Measurements from ENCODE around the gene CCR5AS.

The CCR5AS gene

DNA sequence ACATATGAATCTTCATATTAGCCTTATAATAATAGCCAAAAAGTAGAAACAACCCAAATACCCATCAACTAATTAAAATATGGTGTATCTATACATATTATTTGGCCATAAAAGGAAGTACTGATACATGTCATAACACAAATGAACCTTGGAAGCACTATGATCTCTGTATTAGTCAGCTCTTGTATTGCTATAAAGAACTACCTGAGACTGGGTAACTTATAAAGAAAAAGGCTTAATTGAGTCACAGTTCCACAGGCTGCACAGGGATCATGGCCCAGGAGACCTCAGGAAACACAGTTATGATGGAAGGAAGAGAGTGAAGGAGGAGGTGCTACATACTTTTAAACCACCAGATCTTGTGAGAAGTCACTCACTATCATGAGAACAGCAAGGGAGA is 69.0 kb downstream of the CCR5AS start:
- TF ChIP-seq, protein P1, sequence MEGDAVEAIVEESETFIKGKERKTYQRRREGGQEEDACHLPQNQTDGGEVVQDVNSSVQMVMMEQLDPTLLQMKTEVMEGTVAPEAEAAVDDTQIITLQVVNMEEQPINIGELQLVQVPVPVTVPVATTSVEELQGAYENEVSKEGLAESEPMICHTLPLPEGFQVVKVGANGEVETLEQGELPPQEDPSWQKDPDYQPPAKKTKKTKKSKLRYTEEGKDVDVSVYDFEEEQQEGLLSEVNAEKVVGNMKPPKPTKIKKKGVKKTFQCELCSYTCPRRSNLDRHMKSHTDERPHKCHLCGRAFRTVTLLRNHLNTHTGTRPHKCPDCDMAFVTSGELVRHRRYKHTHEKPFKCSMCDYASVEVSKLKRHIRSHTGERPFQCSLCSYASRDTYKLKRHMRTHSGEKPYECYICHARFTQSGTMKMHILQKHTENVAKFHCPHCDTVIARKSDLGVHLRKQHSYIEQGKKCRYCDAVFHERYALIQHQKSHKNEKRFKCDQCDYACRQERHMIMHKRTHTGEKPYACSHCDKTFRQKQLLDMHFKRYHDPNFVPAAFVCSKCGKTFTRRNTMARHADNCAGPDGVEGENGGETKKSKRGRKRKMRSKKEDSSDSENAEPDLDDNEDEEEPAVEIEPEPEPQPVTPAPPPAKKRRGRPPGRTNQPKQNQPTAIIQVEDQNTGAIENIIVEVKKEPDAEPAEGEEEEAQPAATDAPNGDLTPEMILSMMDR (IDR thresholded peaks at IDR 0.05), result no peak
- Histone ChIP-seq H3K79me2 (ENCODE audit: insufficient read depth, low read length) (no peaks in the 10 kb centered on the region), H3K4me3 (replicated peaks in 1 of 3; ENCODE audit: low read depth in 2 of 3, low read length in 3 of 3) (no peak overlapping the region), H4K20me1 (ENCODE audit: insufficient read depth, low read length) (no peaks in the 10 kb centered on the region), H3K27ac (ENCODE audit: low read depth in 1 of 2, low read length in 2 of 2) (no peak overlapping the region), H3K9me3 (replicated peaks in 1 of 2; ENCODE audit: control insufficient read depth in 1 of 2, insufficient read depth in 1 of 2, low read length in 2 of 2) (peaks cover 19 to 23% of the 10 kb centered on the region in 2 donors), H2AFZ (ENCODE audit: insufficient read depth, low read depth, low read length, poor library complexity, severe bottlenecking) (no peak overlapping the region), H3K9ac (ENCODE audit: insufficient read depth, low read length, poor library complexity, severe bottlenecking) (no peak overlapping the region), H3K27me3 (ENCODE audit: control insufficient read depth in 2 of 2, insufficient read depth in 2 of 2, low read length in 2 of 2) (no peaks in the 10 kb centered on the region), H3K36me3 (replicated peaks in 1 of 2; ENCODE audit: control insufficient read depth in 1 of 2, insufficient read depth in 2 of 2, low read length in 2 of 2) (peaks cover 0 to 12% of the 10 kb centered on the region in 2 donors), H3K4me2 (replicated peaks; ENCODE audit: extremely low read depth, low read length, poor library complexity, severe bottlenecking) (no peak overlapping the region), H3K4me1 (ENCODE audit: control insufficient read depth in 1 of 2, insufficient read depth in 2 of 2, low read length in 2 of 2) (peaks cover 0 to 13% of the 10 kb centered on the region in 2 donors)
- DNase-seq, result no peak
- Mint-ChIP-seq H3K4me1 (peaks cover 14% of the 10 kb centered on the region), H3K36me3 (peaks cover 6 to 17% of the 10 kb centered on the region in 2 donors), H3K27me3 (ENCODE audit: low read depth in 3 of 3) (no peaks in the 10 kb centered on the region), H3K27ac (no peak overlapping the region), H3K9me3 (peaks cover 22 to 26% (median 24%) of the 10 kb centered on the region in 7 donors), H3K4me3 (no peak overlapping the region)
- intact Hi-C loops (cut with micrococcal nuclease), result no loop called here

DNA sequence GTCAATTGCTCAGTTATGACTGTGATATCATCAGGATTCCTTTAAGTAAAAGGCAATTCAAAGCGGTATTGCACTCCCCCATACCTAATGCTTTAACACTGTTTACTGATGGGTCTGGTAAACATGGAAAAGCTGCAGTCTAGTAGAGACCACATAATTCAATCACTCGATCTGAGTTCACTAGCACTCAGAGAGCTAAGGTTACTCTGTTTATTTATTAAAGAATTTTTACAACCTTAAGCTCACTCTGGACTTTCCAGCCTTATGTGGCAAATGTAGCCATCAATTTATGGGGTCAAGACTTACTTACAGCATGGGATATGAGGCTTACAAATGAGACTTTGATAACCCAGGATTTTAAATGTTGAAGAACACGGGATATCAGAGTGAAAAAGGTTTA is 71.3 kb downstream of the CCR5AS start:
- no peak overlapping the region for H3K4me3 Mint-ChIP-seq
- TF ChIP-seq, protein P1 (IDR thresholded peaks at IDR 0.05), result no peak
- H3K9me3 Mint-ChIP-seq, result peaks cover 19 to 26% (median 23%) of the 10 kb centered on the region in 7 donors
- Histone ChIP-seq H3K4me3 (replicated peaks in 1 of 3; ENCODE audit: low read depth in 2 of 3, low read length in 3 of 3) (no peak overlapping the region), H3K27ac (ENCODE audit: low read depth in 1 of 2, low read length in 2 of 2) (no peak overlapping the region), H3K36me3 (replicated peaks in 1 of 2; ENCODE audit: control insufficient read depth in 1 of 2, insufficient read depth in 2 of 2, low read length in 2 of 2) (peaks cover 0 to 12% of the 10 kb centered on the region in 2 donors), H4K20me1 (ENCODE audit: insufficient read depth, low read length) (no peaks in the 10 kb centered on the region), H3K27me3 (ENCODE audit: control insufficient read depth in 2 of 2, insufficient read depth in 2 of 2, low read length in 2 of 2) (no peaks in the 10 kb centered on the region), H2AFZ (ENCODE audit: insufficient read depth, low read depth, low read length, poor library complexity, severe bottlenecking) (no peak overlapping the region), H3K79me2 (ENCODE audit: insufficient read depth, low read length) (no peaks in the 10 kb centered on the region), H3K4me1 (ENCODE audit: control insufficient read depth in 1 of 2, insufficient read depth in 2 of 2, low read length in 2 of 2) (peaks cover 16 to 27% of the 10 kb centered on the region in 2 donors), H3K9ac (ENCODE audit: insufficient read depth, low read length, poor library complexity, severe bottlenecking) (no peak overlapping the region), H3K9me3 (replicated peaks in 1 of 2; ENCODE audit: control insufficient read depth in 1 of 2, insufficient read depth in 1 of 2, low read length in 2 of 2) (peaks cover 19 to 23% of the 10 kb centered on the region in 2 donors), H3K4me2 (replicated peaks; ENCODE audit: extremely low read depth, low read length, poor library complexity, severe bottlenecking) (no peak overlapping the region)
- peaks cover 6 to 22% of the 10 kb centered on the region in 2 donors for H3K36me3 Mint-ChIP-seq
- no CpG with 5 or more reads among the region's 3 CpGs for WGBS (ENCODE audit: insufficient coverage)
- no peak overlapping the region for H3K27ac Mint-ChIP-seq
- DNase-seq, result no peak
- peaks cover 1 to 2% (median 2%) of the 10 kb centered on the region in 3 donors for H3K27me3 Mint-ChIP-seq (ENCODE audit: low read depth in 3 of 3)
- intact Hi-C loops (cut with micrococcal nuclease), result no loop called here
- peaks cover 34% of the 10 kb centered on the region for H3K4me1 Mint-ChIP-seq

Measured in CD14-positive monocyte (primary cell).